Natural killer cell (primary cell): ENCODE data around the gene TMEM131. TPM values are rescaled to one million over a fixed set of nuclear protein-coding genes. Genes with fewer than 3 reads are reported as not detected.
A peak's percentile ranks its signal among the peaks of the same experiment; 100 is the strongest.

Experiments used
- ATAC-seq, 3 donors: fragments of 150-1000 bp in 2 of 3; fragments of 200-7000 bp in 1 of 3; cut with Tn5 transposase; 1 replicate in 1 of 3; 2 replicates in 2 of 3; pipeline ENCODE4 v1.10.0; 2021; ENCODE audit warnings: mild to moderate bottlenecking in 2 of 3, moderate library complexity in 2 of 3
- DNase-seq, 2 donors: peaks; one replicate each; pipeline versions ENCODE4 v3.0.0 to v3.0.0-alpha.2; 2013 to 2021; ENCODE audit warnings: mixed read lengths in 1 of 2
- H3K27ac ChIP-seq: one replicate; pipeline ENCODE4 v1.5.1; 2013; ENCODE audit warnings: mild to moderate bottlenecking, low read length
- H3K27me3 ChIP-seq: one replicate; pipeline ENCODE4 v1.6.1; 2013; ENCODE audit warnings: low read length; ENCODE audit not compliant: control insufficient read depth, insufficient read depth
- H3K36me3 ChIP-seq: one replicate; pipeline ENCODE4 v1.6.1; 2013; ENCODE audit warnings: low read length; ENCODE audit not compliant: control insufficient read depth, insufficient read depth
- H3K4me1 ChIP-seq: one replicate; pipeline ENCODE4 v1.6.1; 2013; ENCODE audit warnings: low read length; ENCODE audit not compliant: control insufficient read depth, insufficient read depth
- H3K4me3 ChIP-seq: one replicate; pipeline ENCODE4 v1.5.1; 2013; ENCODE audit warnings: low read length
- H3K9me3 ChIP-seq: one replicate; pipeline ENCODE4 v1.6.1; 2013; ENCODE audit warnings: low read length; ENCODE audit not compliant: control insufficient read depth, insufficient read depth
- H3K27ac Mint-ChIP-seq, 2 donors: one replicate each; pipeline ENCODE4 v1.8.0; 2022; ENCODE audit warnings: mild to moderate bottlenecking in 2 of 2, mixed read lengths in 2 of 2, moderate library complexity in 1 of 2
- H3K27me3 Mint-ChIP-seq, 2 donors: one replicate each; pipeline ENCODE4 v1.8.0; 2022; ENCODE audit warnings: low read depth in 2 of 2, mixed read lengths in 2 of 2
- H3K36me3 Mint-ChIP-seq: one replicate; pipeline ENCODE4 v1.8.0; 2022; ENCODE audit warnings: mixed read lengths
- H3K4me1 Mint-ChIP-seq, 2 donors: one replicate each; pipeline ENCODE4 v1.8.0; 2022; ENCODE audit warnings: mixed read lengths in 2 of 2
- H3K4me3 Mint-ChIP-seq: one replicate; pipeline ENCODE4 v1.8.0; 2022; ENCODE audit warnings: mild to moderate bottlenecking, moderate library complexity, mixed read lengths
- H3K9me3 Mint-ChIP-seq, 2 donors: one replicate each; pipeline ENCODE4 v1.8.0; 2022; ENCODE audit warnings: mixed read lengths in 2 of 2
- CTCF ChIP-seq: fragments of 200-600 bp; IDR thresholded peaks from one replicate; pipeline ENCODE4 v1.8.0; 2022; ENCODE audit warnings: antibody characterized with exemption
- WGBS: methylation state at CpG from one replicate; pipeline ENCODE4 v1.1.7; 2013; ENCODE audit warnings: missing lambda C conversion rate; ENCODE audit not compliant: insufficient coverage; 5-methylcytosine and 5-hydroxymethylcytosine counted together
- intact Hi-C: fragments of 100-400 bp; cut with micrococcal nuclease; formaldehyde crosslinking; loops from one replicate; pipeline ENCODE4 v1.14.2; 2022
- total RNA-seq, 4 donors: library from RNA; stranded (reverse); fragments of 120-200 nt in 1 of 4; gene quantifications; one replicate each; pipeline versions ENCODE4 v1.2.3 to v1.2.4, GENCODE V29; 2013 to 2022

The TMEM131 gene
- total RNA-seq, 3 donors from 2014 or later (not counting 1 experiment from before 2014, with no cell fraction given): 44.8 to 72.1 (median 67.1) TPM

GRCh38 chr2:98013407-98014042 lies 17.8 kb upstream of the TMEM131 start:
- WGBS: 51% methylated on average over 15 of the region's 15 CpGs
- Mint-ChIP-seq H3K27me3 (peaks cover 0 to 4% of the 10 kb centered on the region in 2 donors), H3K9me3 (no peaks in the 10 kb centered on the region), H3K27ac (no peak overlapping the region), H3K4me3 (no peak overlapping the region), H3K4me1 (no peaks in the 10 kb centered on the region), H3K36me3 (no peaks in the 10 kb centered on the region)
- peaks cover 23% of the 10 kb centered on the region for H3K4me1 ChIP-seq
- no peak for DNase-seq
- H3K4me3 ChIP-seq: no peak overlapping the region
- no peak for TF ChIP-seq CTCF
- no peaks in the 10 kb centered on the region for H3K36me3 ChIP-seq
- H3K9me3 ChIP-seq: no peaks in the 10 kb centered on the region
- no peaks in the 10 kb centered on the region for H3K27me3 ChIP-seq
- ATAC-seq: no peak
- intact Hi-C loops: no loop called here
- peak overlapping the region; percentile 5 for H3K27ac ChIP-seq

- DNase-seq (peak in 1 of 2 donors; percentile 6), ATAC-seq (peak in 1 of 3 donors; percentile 32)
- H3K36me3 Mint-ChIP-seq: no peaks in the 10 kb centered on the region
- H3K9me3 ChIP-seq: no peaks in the 10 kb centered on the region
- TF ChIP-seq CTCF: no peak
- no peak overlapping the region for H3K4me3 ChIP-seq
- H3K27me3 ChIP-seq: no peaks in the 10 kb centered on the region
- peaks cover 0 to 4% of the 10 kb centered on the region in 2 donors for H3K27me3 Mint-ChIP-seq
- H3K27ac ChIP-seq: peak overlapping the region; percentile 36
- no peaks in the 10 kb centered on the region for H3K9me3 Mint-ChIP-seq
- intact Hi-C loops: no loop called here
- no peak overlapping the region for H3K4me3 Mint-ChIP-seq
- WGBS: 80% methylated on average over 3 of the region's 3 CpGs
- no peak overlapping the region for H3K27ac Mint-ChIP-seq
- no peaks in the 10 kb centered on the region for H3K4me1 Mint-ChIP-seq
- H3K36me3 ChIP-seq: no peaks in the 10 kb centered on the region
- peaks cover 23% of the 10 kb centered on the region for H3K4me1 ChIP-seq
Measured at GRCh38 chr2:98012561-98012991, 16.8 kb upstream of the TMEM131 start.

- Histone ChIP-seq H3K9me3 (no peaks in the 10 kb centered on the region), H3K36me3 (no peaks in the 10 kb centered on the region), H3K27ac (no peak overlapping the region), H3K27me3 (no peaks in the 10 kb centered on the region), H3K4me1 (peaks cover 20% of the 10 kb centered on the region), H3K4me3 (no peak overlapping the region)
- intact Hi-C loops: no loop called here
- DNase-seq: no peak
- Mint-ChIP-seq H3K4me1 (no peaks in the 10 kb centered on the region), H3K36me3 (no peaks in the 10 kb centered on the region), H3K27me3 (peaks cover 0 to 4% of the 10 kb centered on the region in 2 donors), H3K4me3 (no peak overlapping the region), H3K9me3 (no peaks in the 10 kb centered on the region), H3K27ac (no peak overlapping the region)
- TF ChIP-seq CTCF: no peak
- peak in 1 of 3 donors; percentile 41 for ATAC-seq
- WGBS: 74% methylated on average over 6 of the region's 10 CpGs
Measured at GRCh38 chr2:98009887-98010760, 14.4 kb upstream of the TMEM131 start.
